Retinal pigment epithelial cell (primary cell): Measurements from ENCODE around the gene C1orf174.

ENCODE experiments used
- DNase-seq: peaks from one replicate; pipeline ENCODE4 v3.0.0-alpha.2; 2010; ENCODE audit warnings: low read depth
- H3K4me3 ChIP-seq: 2 replicates; pipeline ENCODE4 v1.5.1; 2011; ENCODE audit warnings: mild to moderate bottlenecking, low read length, control low read depth, moderate library complexity
- CTCF ChIP-seq: conservative IDR thresholded peaks from 2 replicates; pipeline ENCODE4 v1.5.1; 2011; ENCODE audit warnings: low read depth, low read length, control low read depth, inconsistent platforms

Gene C1orf174

GRCh38 chr1:3904006-3904842, 4.2 kb upstream of the C1orf174 start:
- TF ChIP-seq CTCF = no peak
- no peak for DNase-seq
- H3K4me3 ChIP-seq = no peak overlapping the region

GRCh38 chr1:3903141-3904005, 3.3 kb upstream of the C1orf174 start:
- H3K4me3 ChIP-seq = no peak overlapping the region
- no peak for TF ChIP-seq CTCF
- DNase-seq = no peak

- no peak overlapping the region for H3K4me3 ChIP-seq
- DNase-seq = no peak
- TF ChIP-seq CTCF = no peak
Measured at GRCh38 chr1:3902571-3903091, 2.6 kb upstream of the C1orf174 start.

GRCh38 chr1:3902111-3902511, 2.0 kb upstream of the C1orf174 start:
- no peak for DNase-seq
- no peak for TF ChIP-seq CTCF

GRCh38 chr1:3900969-3901529, 977 bp upstream of the C1orf174 start:
- H3K4me3 ChIP-seq = peak overlapping the region; percentile 85
- no peak for TF ChIP-seq CTCF
- DNase-seq = peak; percentile 78

More at GRCh38 chr1:3902111-3902511, 2.0 kb upstream of the C1orf174 start:
- H3K4me3 ChIP-seq = no peak overlapping the region

GRCh38 chr1:3899754-3900149, 320 bp downstream of the C1orf174 start:
- no peak for TF ChIP-seq CTCF
- no peak for DNase-seq
- peak overlapping the region; percentile 85 for H3K4me3 ChIP-seq
